Hepatocyte (in vitro differentiated cells): Measurements from ENCODE around the gene ATP6V0A1.

Source experiments
- EZH2 ChIP-seq: fragments of 200-600 bp; sonication (generic); IDR thresholded peaks from 2 replicates; pipeline ENCODE4 v1.6.1; 2016; ENCODE audit warnings: antibody characterized with exemption, mild to moderate bottlenecking, borderline replicate concordance
- EZH2phosphoT487 ChIP-seq: fragments of 200-600 bp; sonication (generic); IDR thresholded peaks from one replicate; pipeline ENCODE4 v1.6.1; 2018; ENCODE audit warnings: antibody characterized with exemption, mild to moderate bottlenecking, low read depth, moderate library complexity; ENCODE audit not compliant: unreplicated experiment, severe bottlenecking
- TF ChIP-seq, protein P1 (sequence below): fragments of 200-600 bp; sonication (generic); IDR thresholded peaks from 2 replicates; pipeline ENCODE4 v1.5.1; 2016; ENCODE audit warnings: antibody characterized with exemption, mild to moderate bottlenecking; ENCODE audit not compliant: poor library complexity

DNA sequence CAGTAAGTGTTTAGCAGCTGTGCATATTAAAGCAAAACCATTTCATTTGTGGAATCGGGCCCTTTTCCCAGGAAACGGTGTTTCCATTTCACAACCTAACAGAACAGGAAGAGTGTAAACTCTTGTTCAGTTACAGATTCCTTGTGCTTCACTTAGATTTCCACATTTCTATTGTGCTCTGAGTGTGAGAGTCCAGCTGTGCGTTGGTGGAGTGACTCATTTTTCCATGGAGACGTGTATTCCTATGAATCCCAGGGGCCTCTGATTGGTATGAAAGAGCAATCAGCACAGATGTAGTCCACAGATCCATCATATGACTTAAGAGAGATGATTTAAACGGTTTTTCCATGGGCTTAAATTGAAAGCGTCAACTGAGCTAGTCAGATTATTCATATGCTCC, 22.3 kb upstream of the ATP6V0A1 start:
- TF ChIP-seq, protein P1, sequence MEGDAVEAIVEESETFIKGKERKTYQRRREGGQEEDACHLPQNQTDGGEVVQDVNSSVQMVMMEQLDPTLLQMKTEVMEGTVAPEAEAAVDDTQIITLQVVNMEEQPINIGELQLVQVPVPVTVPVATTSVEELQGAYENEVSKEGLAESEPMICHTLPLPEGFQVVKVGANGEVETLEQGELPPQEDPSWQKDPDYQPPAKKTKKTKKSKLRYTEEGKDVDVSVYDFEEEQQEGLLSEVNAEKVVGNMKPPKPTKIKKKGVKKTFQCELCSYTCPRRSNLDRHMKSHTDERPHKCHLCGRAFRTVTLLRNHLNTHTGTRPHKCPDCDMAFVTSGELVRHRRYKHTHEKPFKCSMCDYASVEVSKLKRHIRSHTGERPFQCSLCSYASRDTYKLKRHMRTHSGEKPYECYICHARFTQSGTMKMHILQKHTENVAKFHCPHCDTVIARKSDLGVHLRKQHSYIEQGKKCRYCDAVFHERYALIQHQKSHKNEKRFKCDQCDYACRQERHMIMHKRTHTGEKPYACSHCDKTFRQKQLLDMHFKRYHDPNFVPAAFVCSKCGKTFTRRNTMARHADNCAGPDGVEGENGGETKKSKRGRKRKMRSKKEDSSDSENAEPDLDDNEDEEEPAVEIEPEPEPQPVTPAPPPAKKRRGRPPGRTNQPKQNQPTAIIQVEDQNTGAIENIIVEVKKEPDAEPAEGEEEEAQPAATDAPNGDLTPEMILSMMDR: no peak
- TF ChIP-seq EZH2 (no peak), EZH2phosphoT487 (no peak)
